GM12801 (cell line): ENCODE results near the gene VCL.

ENCODE experiments used
- TF ChIP-seq, protein P1 (sequence below): IDR thresholded peaks from one replicate; pipeline ENCODE4 v1.5.1; 2011; ENCODE audit warnings: control low read depth; ENCODE audit not compliant: insufficient read length; ENCODE audit errors: extremely low read depth

The VCL gene

DNA sequence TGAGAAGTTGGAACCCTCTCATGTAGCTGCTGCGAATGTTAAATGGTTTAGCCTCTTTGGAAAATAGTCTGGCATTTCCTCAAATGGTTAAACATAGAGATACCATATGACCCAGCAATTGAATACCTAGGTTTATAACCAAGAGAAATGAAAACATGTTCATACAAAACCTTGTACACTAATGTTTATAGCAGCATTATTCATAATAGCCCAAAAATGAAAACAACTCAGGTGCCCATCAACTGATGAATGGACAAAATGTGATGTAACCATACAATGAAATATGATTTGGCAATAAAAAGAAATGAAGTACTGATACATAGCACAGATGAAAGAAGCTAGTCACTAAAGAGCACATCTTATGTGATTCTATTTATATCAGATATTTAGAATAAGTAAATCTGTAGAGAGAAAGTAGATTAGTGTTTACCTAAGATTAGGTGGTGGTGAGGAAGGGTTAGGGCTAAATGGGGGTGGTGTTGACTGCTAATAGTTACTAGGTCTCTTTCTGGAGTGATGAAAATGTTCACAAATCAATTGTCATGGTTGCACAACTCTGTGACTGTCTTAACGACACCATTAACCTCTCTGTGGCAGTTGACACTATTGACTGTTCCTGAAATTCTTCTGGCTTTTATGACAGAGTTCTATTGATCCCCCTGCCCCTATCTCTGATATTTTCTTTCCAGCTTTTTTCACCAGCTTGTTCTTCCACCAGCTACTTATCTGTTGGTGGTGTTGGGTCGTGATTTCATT, 35.2 kb downstream of the VCL start:
- TF ChIP-seq, protein P1, sequence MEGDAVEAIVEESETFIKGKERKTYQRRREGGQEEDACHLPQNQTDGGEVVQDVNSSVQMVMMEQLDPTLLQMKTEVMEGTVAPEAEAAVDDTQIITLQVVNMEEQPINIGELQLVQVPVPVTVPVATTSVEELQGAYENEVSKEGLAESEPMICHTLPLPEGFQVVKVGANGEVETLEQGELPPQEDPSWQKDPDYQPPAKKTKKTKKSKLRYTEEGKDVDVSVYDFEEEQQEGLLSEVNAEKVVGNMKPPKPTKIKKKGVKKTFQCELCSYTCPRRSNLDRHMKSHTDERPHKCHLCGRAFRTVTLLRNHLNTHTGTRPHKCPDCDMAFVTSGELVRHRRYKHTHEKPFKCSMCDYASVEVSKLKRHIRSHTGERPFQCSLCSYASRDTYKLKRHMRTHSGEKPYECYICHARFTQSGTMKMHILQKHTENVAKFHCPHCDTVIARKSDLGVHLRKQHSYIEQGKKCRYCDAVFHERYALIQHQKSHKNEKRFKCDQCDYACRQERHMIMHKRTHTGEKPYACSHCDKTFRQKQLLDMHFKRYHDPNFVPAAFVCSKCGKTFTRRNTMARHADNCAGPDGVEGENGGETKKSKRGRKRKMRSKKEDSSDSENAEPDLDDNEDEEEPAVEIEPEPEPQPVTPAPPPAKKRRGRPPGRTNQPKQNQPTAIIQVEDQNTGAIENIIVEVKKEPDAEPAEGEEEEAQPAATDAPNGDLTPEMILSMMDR: no peak

DNA sequence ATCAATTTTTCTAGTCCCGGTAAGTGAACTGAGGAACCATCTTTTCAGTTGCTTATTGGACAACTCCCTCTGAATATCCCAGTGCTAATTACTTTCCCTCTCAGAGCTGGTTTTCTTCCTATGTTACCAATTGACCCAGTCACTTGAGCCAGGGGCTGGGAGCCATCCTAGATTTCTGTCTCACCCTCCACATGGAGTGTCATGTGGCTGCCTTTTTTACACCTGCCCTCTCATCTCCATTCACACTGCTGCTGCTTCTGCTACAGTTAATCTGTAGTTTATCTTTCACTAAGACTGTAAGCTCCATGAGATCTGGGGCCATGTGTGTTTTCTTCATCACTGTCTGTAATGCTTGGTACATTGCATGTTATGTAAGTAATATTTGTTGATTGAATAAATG, 35.8 kb downstream of the VCL start:
- TF ChIP-seq, protein P1: no peak

DNA sequence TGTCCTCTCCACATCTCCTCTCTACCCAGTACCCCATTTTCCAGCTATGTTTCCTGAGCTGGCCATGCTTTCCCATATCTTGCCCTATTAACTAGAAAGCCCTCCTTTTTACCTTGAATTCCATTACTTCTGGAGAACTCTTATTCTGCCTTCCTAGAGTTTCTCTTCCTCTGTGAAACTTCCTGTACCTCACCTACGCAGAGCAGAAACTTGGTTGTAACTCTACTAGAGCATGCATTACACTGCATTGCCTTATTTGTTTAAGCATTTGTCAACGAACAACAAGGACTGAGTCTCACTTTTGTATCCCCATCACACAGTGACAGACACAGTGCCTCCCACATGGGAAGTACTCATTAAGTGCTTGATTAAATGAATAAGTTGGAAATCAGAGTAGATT, 36.4 kb downstream of the VCL start:
- TF ChIP-seq, protein P1: no peak

DNA sequence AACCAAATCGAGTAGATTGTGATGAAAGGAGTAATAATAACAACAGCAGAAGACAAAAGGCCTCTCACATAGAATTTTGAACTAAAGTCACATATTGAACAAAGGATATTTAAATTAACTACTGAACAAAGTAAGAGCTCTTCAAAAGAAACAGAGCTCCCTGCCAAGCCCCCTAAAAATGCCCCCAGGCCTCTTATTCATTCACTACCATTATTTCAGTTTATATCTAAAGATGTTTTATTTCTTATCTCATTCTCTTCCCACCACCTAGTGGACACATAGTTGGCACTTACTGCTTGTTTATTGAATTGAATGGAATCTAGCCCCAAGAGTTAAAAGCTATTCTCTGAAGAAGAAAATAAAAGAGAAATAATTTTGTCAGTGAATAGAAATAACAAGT, 37.4 kb downstream of the VCL start:
- TF ChIP-seq, protein P1: no peak

DNA sequence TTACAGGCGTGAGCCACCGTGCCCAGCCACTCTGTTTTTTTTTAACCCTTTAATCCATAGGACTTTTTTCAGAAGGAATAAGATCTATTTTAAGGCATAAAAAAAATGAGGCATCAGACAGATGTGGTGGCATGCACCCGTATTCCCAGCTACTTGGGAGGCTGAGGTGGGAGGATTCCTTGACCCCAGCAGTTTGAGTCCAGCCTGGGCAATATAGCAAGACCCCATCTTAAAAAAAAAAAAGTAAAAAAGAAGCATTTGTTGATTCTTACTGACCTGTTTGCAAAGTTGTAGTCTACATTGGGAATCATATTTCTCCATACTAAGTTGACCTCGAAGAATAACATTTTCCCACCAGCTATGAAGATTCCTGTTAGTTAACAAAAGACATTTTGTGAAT, 38.6 kb downstream of the VCL start:
- TF ChIP-seq, protein P1: no peak

DNA sequence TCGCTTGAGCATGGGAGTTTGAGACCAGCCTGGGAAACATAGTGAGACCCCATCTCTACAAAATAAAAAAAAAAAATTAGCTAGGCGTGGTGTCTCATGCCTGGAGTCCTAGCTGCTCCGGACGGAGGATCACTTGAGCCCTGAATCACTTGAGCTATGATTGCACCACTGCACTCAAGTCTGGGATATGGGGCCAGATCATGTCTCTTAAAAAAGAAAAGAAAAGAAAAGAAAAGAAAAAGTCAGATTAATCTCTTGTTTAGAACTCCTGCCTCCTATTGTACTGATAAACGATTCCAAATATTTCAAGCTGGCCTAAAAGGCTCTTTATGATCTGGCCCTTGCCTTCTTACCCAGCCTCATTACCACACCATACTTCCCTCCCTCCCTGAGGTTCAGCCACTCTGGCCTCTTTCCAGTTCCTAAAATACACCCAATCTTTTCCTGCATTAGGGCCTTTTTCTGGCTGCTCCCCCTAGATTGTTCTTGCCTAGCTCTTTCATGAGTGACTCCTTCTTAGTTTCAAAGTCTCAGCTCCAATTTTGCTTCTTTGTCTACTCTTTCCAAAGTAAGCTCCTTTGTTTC, 41.7 kb downstream of the VCL start:
- TF ChIP-seq, protein P1: no peak

DNA sequence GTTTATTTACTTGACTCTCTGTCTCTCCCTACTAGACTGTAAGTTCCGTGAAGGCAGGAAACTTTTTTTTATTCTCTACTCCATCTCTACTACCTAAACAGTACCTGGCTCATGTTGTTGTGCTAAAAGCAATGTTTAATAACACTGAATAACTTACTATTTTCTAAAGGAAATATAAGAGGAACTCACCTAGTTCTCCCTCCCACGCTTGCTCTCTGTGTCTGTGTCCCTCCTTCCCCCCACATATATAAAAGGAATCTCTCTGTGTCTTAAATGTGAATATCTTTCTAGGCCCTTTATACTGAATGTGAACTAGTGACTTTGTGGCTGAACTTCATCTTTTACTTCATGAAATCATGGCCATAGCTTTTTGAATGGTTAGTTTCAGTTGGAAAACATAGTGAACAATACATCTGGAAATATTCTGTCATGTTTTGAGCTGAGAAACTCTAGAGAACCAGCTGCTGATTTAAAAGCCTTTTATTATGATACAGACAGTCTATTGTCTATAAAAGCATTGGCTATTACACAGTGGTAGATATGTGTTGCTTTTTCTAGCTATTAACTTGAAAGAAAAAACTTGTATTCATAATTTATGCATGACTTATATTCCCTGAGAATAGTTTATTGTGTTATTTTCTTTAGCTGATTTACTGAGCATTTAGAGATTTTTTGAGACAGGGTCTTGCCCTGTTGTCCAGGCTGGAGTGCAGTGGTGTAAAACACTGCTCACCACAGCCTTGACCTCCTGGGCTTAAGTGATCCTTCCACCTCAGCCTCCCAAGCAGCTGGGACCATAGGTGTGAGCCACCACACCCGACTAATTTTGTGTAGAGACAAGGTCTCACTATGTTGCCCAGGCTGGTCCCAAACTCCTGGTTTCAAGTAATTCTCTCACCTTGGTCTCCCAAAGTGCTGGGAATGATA, 42.5 kb downstream of the VCL start:
- TF ChIP-seq, protein P1: no peak
